H9 (cell line): ENCODE data around the gene EDEM2. TPM values are rescaled to one million over a fixed set of nuclear protein-coding genes. Genes with fewer than 3 reads are reported as not detected.

Source experiments
- DNase-seq: peaks from one replicate; pipeline ENCODE4 v3.0.0-alpha.2; 2017
- H2AFZ ChIP-seq: one replicate; pipeline ENCODE4 v1.6.1; 2013; ENCODE audit warnings: mild to moderate bottlenecking, low read length, control low read depth, moderate library complexity
- H2AK5ac ChIP-seq: 2 replicates; pipeline ENCODE4 v1.6.1; 2013; ENCODE audit warnings: low read length, control low read depth, mixed read lengths; ENCODE audit not compliant: insufficient read length
- H2BK120ac ChIP-seq: one replicate; pipeline ENCODE4 v1.6.1; 2013; ENCODE audit warnings: low read depth, mild to moderate bottlenecking, low read length, control low read depth, inconsistent platforms; ENCODE audit not compliant: poor library complexity, severe bottlenecking
- H2BK12ac ChIP-seq: 2 replicates; pipeline ENCODE4 v1.6.1; 2013; ENCODE audit warnings: low read length, control low read depth, mixed read lengths, low read depth; ENCODE audit not compliant: insufficient read length
- H2BK15ac ChIP-seq: 2 replicates; pipeline ENCODE4 v1.6.1; 2013; ENCODE audit warnings: low read depth, low read length, control low read depth
- H2BK20ac ChIP-seq: one replicate; pipeline ENCODE4 v1.6.1; 2013; ENCODE audit warnings: low read depth, mild to moderate bottlenecking, low read length, control low read depth, inconsistent platforms; ENCODE audit not compliant: poor library complexity, severe bottlenecking
- H2BK5ac ChIP-seq: 2 replicates; pipeline ENCODE4 v1.6.1; 2013; ENCODE audit warnings: low read length, control low read depth, mixed read lengths; ENCODE audit not compliant: insufficient read length
- H3K14ac ChIP-seq: 2 replicates; pipeline ENCODE4 v1.6.1; 2013; ENCODE audit warnings: low read length, control low read depth; ENCODE audit not compliant: insufficient read depth
- H3K18ac ChIP-seq: 2 replicates; pipeline ENCODE4 v1.6.1; 2013; ENCODE audit warnings: low read depth, mild to moderate bottlenecking, mixed read lengths, low read length, control low read depth; ENCODE audit not compliant: insufficient read length
- H3K23ac ChIP-seq: 2 replicates; pipeline ENCODE4 v1.6.1; 2013; ENCODE audit warnings: low read length, control low read depth, mixed read lengths, low read depth; ENCODE audit not compliant: insufficient read length
- H3K23me2 ChIP-seq: 2 replicates; pipeline ENCODE4 v1.6.1; 2013; ENCODE audit warnings: low read depth, mild to moderate bottlenecking, mixed read lengths, low read length, control low read depth; ENCODE audit not compliant: insufficient read length, poor library complexity, severe bottlenecking
- H3K27ac ChIP-seq: 2 replicates; pipeline ENCODE4 v1.5.1; 2013; ENCODE audit warnings: low read length, control low read depth, mixed read lengths, low read depth; ENCODE audit not compliant: insufficient read length
- H3K27me3 ChIP-seq: 2 replicates; pipeline ENCODE4 v1.6.1; 2013; ENCODE audit warnings: low read length, control low read depth, inconsistent platforms; ENCODE audit not compliant: insufficient read depth
- H3K4ac ChIP-seq: 2 replicates; pipeline ENCODE4 v1.6.1; 2013; ENCODE audit warnings: low read depth, mild to moderate bottlenecking, control low read depth, inconsistent platforms, low read length, moderate library complexity
- H3K4me1 ChIP-seq: 2 replicates; pipeline ENCODE4 v1.6.1; 2013; ENCODE audit warnings: low read length, control low read depth, inconsistent platforms; ENCODE audit not compliant: insufficient read depth
- H3K4me2 ChIP-seq: 2 replicates; pipeline ENCODE4 v1.6.1; 2013; ENCODE audit warnings: low read length, control low read depth, mixed read lengths; ENCODE audit not compliant: insufficient read length, insufficient read depth
- H3K56ac ChIP-seq: 2 replicates; pipeline ENCODE4 v1.6.1; 2013; ENCODE audit warnings: low read depth, mild to moderate bottlenecking, mixed read lengths, low read length, control low read depth; ENCODE audit not compliant: insufficient read length
- H3K79me1 ChIP-seq: 2 replicates; pipeline ENCODE4 v1.6.1; 2013; ENCODE audit warnings: low read depth, mild to moderate bottlenecking, moderate library complexity, low read length, control low read depth, inconsistent platforms; ENCODE audit not compliant: insufficient read depth, poor library complexity, severe bottlenecking
- H3K79me2 ChIP-seq: 2 replicates; pipeline ENCODE4 v1.6.1; 2013; ENCODE audit warnings: low read length, control low read depth, inconsistent platforms; ENCODE audit not compliant: insufficient read depth
- H3K9ac ChIP-seq: 2 replicates; pipeline ENCODE4 v1.6.1; 2013; ENCODE audit warnings: low read length, control low read depth, mixed read lengths; ENCODE audit not compliant: insufficient read length; ENCODE audit errors: extremely low read depth
- H3K9me3 ChIP-seq: one replicate; pipeline ENCODE4 v1.6.1; 2013; ENCODE audit warnings: low read depth, low read length, inconsistent platforms; ENCODE audit not compliant: control insufficient read depth
- H3T11ph ChIP-seq: one replicate; pipeline ENCODE4 v1.6.1; 2013; ENCODE audit warnings: mild to moderate bottlenecking, low read length, control low read depth, inconsistent platforms
- H4K20me1 ChIP-seq: one replicate; pipeline ENCODE4 v1.6.1; 2013; ENCODE audit not compliant: control insufficient read depth, insufficient read length, insufficient read depth
- H4K5ac ChIP-seq: 2 replicates; pipeline ENCODE4 v1.6.1; 2013; ENCODE audit warnings: low read depth, mild to moderate bottlenecking, mixed read lengths, low read length, control low read depth; ENCODE audit not compliant: insufficient read length
- H4K8ac ChIP-seq: replicated peaks from 2 replicates; pipeline ENCODE4 v1.6.1; 2013; ENCODE audit warnings: low read length, control low read depth, mixed read lengths, low read depth; ENCODE audit not compliant: insufficient read length
- H4K91ac ChIP-seq: 2 replicates; pipeline ENCODE4 v1.6.1; 2013; ENCODE audit warnings: low read depth, mild to moderate bottlenecking, moderate library complexity, mixed read lengths, low read length, control low read depth; ENCODE audit not compliant: insufficient read length
- H3K27ac Mint-ChIP-seq, 3 experiments: 2 replicates in 2 of 3; 3 replicates in 1 of 3; pipeline ENCODE4 v1.8.0; 2020 to 2021; ENCODE audit warnings: mixed read lengths in 3 of 3, mild to moderate bottlenecking in 1 of 3, moderate library complexity in 1 of 3
- H3K27me3 Mint-ChIP-seq: 2 replicates; pipeline ENCODE4 v1.8.0; 2021; ENCODE audit warnings: low read depth, mild to moderate bottlenecking, moderate library complexity, mixed read lengths
- H3K36me3 Mint-ChIP-seq, 3 experiments: 2 replicates in 2 of 3; 3 replicates in 1 of 3; pipeline ENCODE4 v1.8.0; 2020 to 2021; ENCODE audit warnings: low read depth in 3 of 3, mixed read lengths in 3 of 3; ENCODE audit not compliant: insufficient read depth in 1 of 3
- H3K4me1 Mint-ChIP-seq, 2 experiments: 2 replicates each; pipeline ENCODE4 v1.8.0; 2020; ENCODE audit warnings: mixed read lengths in 2 of 2
- H3K4me3 Mint-ChIP-seq, 2 experiments: 2 replicates in 1 of 2; 3 replicates in 1 of 2; pipeline ENCODE4 v1.8.0; 2020 to 2021; ENCODE audit warnings: mild to moderate bottlenecking in 2 of 2, mixed read lengths in 2 of 2, moderate library complexity in 1 of 2
- H3K9me3 Mint-ChIP-seq, 2 experiments: 2 replicates in 1 of 2; 3 replicates in 1 of 2; pipeline ENCODE4 v1.8.0; 2020; ENCODE audit warnings: mild to moderate bottlenecking in 2 of 2, mixed read lengths in 2 of 2, moderate library complexity in 1 of 2
- CTCF ChIP-seq: fragments of 200-600 bp; sonication (generic); conservative IDR thresholded peaks from 3 replicates; pipeline ENCODE4 v1.8.0; 2021; ENCODE audit warnings: antibody characterized with exemption, mild to moderate bottlenecking
- WGBS: extraction: QIAGEN DNeasy Blood & Tissue Kit; methylation state at CpG from one replicate; pipeline ENCODE4 v1.1.7; 2013; ENCODE audit warnings: missing lambda C conversion rate, low lambda C conversion rate, mixed read lengths; ENCODE audit not compliant: insufficient read length; ENCODE audit errors: extremely low coverage; 5-methylcytosine and 5-hydroxymethylcytosine counted together
- total RNA-seq: library from RNA; stranded (reverse); gene quantifications from 2 replicates; pipeline ENCODE4 v1.2.1, GENCODE V29; 2021

Gene EDEM2
- total RNA-seq, 1 experiment from 2014 or later: 27.8 TPM

GRCh38 chr20:35167787-35168186 is 20.7 kb upstream of the EDEM2 start:
- no peak overlapping the region for H2BK120ac ChIP-seq
- no peak overlapping the region for H3K56ac ChIP-seq
- no peak overlapping the region for H3K27ac ChIP-seq
- WGBS: no CpG with 5 or more reads among the region's 1 CpG
- no peaks in the 10 kb centered on the region for H3K79me1 ChIP-seq
- H3K9me3 ChIP-seq: no peaks in the 10 kb centered on the region
- no peak overlapping the region for H2BK12ac ChIP-seq
- no peak for DNase-seq
- TF ChIP-seq CTCF: no peak
- no peak overlapping the region for H2AK5ac ChIP-seq
- Mint-ChIP-seq H3K27me3 (peaks cover 14% of the 10 kb centered on the region), H3K4me1 (peaks cover 24 to 32% of the 10 kb centered on the region in 2 experiments), H3K4me3 (no peak overlapping the region), H3K36me3 (no peaks in the 10 kb centered on the region; a peak in 1 of 7 replicates), H3K27ac (no peak overlapping the region), H3K9me3 (peaks cover 2% of the 10 kb centered on the region in 2 experiments; a peak in 2 of 5 replicates)
- H4K91ac ChIP-seq: no peak overlapping the region
- H4K5ac ChIP-seq: no peak overlapping the region
- no peaks in the 10 kb centered on the region for H3K79me2 ChIP-seq
- H2BK5ac ChIP-seq: no peak overlapping the region
- no peak overlapping the region for H3K4me2 ChIP-seq
- no peak overlapping the region for H3K9ac ChIP-seq
- H3K23ac ChIP-seq: no peak overlapping the region
- no peak overlapping the region for H3K18ac ChIP-seq
- no peak overlapping the region for H3K4ac ChIP-seq
- no peak overlapping the region for H2BK20ac ChIP-seq
- H2AFZ ChIP-seq: no peak overlapping the region
- peaks cover 7% of the 10 kb centered on the region for H3K23me2 ChIP-seq
- H3T11ph ChIP-seq: no peak overlapping the region
- H3K14ac ChIP-seq: no peak overlapping the region
- H4K8ac ChIP-seq: no peak overlapping the region
- H3K27me3 ChIP-seq: no peaks in the 10 kb centered on the region; the same call in 1 of the 2 replicates
- H4K20me1 ChIP-seq: no peaks in the 10 kb centered on the region
- no peak overlapping the region for H2BK15ac ChIP-seq
- H3K4me1 ChIP-seq: peaks cover 2% of the 10 kb centered on the region; the same call in 1 of the 2 replicates
